DMS153 treated with DMSO at 0.1 percent for 48 hours (cell line): ENCODE measurements around the gene ENG.
"Not testable (repeated sequence)": the region's sequence is repeated elsewhere in the genome, so short reads cannot be mapped to it uniquely, and the experiment has no call there.

ENCODE experiments used
- DNase-seq: peaks from one replicate; lab custom pipeline; 2025; ENCODE audit not compliant: unreplicated experiment; lab: John Stamatoyannopoulos, UW

ENG gene

GRCh38 chr9:127796225-127796813 is 58.1 kb downstream of the ENG start:
- no peak for DNase-seq

- no peak for DNase-seq
Measured at GRCh38 chr9:127794001-127794791, 60.3 kb downstream of the ENG start.

GRCh38 chr9:127793093-127793708 is 61.3 kb downstream of the ENG start:
- DNase-seq: no peak

DNA sequence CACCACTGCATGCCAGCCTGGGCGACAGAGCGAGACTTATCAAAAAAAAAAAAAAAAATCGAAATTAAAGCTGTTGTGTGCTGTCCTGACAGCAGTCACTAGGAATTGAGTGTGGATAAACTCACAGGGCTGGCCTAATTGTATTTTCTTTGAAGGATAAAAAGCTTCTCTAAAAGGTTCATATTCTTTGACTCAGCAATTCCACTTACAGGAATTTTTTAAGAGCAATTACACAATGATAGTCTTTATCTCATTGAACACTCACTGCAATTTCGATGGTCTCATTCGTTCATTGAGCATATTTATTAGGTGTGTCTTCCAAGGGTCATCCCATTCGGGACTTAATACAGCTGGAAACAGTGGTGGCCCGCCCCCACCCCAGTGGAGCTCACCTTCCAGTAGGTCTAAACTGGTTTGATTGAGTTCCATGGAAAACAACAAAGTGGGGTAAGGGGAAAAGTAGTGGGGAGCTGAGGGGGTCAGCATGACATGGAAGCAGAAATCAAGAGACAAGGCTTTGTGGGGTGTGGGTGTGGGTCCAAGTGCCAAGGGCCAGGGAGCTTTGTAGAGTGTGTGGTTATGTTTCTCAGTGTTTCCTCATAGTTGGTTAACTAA is 61.9 kb downstream of the ENG start:
- no peak for DNase-seq

DNA sequence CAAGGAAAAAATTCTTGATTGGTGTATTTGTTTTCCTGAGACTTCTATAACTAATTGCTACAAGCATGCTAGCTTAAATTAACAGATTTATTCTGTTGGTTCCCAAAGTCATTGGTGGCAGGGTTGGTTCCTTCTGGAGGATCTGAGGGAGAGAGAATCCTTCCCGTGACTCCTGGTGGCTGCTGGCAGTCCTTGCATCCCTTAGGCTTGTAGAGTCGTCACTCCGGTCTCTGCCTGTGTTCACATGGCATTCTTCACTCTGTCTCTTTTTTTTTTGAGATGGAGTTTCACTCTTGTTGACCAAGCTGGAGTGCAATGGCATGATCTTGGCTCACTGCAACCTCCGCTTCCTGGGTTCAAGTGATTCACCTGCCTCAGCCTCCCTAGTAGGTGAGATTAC is 63.4 kb downstream of the ENG start:
- no peak for DNase-seq

DNA sequence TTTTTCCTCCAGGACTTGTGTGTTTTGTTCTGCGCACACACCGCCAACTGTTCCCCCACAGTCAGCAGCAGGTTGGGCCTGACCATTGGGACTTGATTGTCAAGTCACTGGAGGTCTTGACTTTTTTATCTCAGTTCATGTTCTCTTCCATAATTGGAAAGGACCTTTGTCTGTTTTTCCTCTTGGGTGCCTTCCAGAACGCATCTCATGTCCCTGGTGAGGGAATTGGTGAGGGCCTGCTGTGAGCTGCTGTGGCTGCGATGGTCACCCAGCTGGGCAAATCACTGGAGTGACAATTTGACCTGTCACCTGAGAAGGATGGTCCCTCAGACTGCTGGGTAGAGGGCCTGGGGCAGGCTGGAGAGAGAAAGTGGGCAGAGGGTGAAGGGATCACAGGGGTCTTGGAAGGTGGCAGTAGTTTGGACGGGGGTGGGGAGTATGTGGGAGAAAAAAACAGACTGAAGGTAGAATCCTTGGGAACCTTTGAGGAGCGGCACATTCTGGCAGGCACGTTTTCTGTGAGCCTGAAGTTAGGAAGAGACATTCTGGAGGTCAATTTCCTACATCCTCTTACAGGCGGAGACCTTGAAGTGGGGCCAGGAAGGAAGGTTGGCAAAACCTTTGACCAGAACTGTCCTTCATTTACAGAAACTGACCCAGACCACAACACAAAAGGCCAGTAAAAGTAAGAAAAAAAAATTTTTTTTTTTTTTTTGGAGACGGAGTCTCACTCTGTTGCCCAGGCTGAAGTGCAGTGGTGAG is 64.2 kb downstream of the ENG start:
- no peak for DNase-seq

DNA sequence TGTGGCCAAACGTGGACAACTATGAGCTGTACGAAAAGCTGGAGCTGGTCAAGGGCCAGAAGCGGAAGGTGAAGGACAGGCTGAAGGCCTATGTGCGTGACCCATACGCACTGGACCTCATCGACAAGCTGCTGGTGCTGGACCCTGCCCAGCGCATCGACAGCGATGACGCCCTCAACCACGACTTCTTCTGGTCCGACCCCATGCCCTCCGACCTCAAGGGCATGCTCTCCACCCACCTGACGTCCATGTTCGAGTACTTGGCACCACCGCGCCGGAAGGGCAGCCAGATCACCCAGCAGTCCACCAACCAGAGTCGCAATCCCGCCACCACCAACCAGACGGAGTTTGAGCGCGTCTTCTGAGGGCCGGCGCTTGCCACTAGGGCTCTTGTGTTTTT is 65.3 kb downstream of the ENG start:
- DNase-seq: no peak

GRCh38 chr9:127788337-127789011 is 66.0 kb downstream of the ENG start:
- DNase-seq: no peak

- no peak for DNase-seq
Measured at GRCh38 chr9:127786773-127787104, 67.7 kb downstream of the ENG start.

GRCh38 chr9:127785933-127786772 is 68.3 kb downstream of the ENG start, which contains the start of gene CDK9:
TSS of gene CDK9 (plus strand) at chr9:127786034. CDS start at chr9:127786149, 115 bp downstream.
- peak; percentile 43 for DNase-seq

DNA sequence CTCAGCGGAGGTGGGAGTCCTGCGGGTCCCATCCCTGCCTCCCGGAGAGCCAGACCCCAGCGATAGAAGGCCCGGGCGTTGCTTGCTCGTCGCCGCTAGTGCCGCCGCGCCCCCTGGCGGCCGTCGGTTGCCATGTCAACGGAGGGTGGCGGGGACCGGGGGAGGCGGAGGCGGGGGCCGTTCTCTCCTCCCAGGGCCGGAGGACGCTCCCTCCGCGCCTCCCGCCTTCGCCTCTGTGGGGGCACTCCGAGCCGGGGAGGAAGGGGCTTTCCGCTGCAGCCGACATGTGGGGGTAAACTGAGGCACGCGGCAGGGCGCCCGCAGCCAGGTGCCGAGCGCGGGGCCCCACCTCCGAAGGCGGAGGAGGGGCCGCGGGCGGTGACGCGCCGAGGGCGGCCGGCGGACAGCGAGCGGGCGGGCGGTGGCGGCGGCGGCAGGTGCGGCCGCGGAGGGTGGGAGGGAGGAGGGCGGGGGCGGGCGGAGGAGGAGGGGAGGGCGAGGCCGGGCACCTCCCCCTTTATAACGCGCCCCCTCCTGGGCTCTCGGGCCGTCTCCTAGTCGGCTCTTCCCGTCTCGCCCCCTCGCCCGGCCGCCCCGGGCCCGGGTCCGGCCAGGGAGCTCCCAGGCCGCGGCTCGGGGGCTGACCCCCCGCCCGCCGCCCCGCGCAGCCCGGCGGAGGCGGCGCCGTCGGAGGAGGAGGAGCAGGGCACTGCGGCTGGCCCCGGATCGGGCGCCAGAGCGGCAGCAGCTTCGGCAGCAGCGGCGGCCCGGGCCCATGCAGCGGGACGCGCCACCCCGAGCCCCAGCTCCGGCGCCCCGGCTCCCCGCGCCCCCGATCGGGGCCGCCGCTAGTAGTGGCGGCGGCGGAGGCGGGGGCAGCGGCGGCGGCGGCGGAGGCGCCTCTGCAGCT is 69.2 kb downstream of the ENG start:
- peak; percentile 66 for DNase-seq

GRCh38 chr9:127783111-127784008 is 71.1 kb downstream of the ENG start:
- DNase-seq: no peak

- no peak for DNase-seq
Measured at GRCh38 chr9:127781806-127782205, 72.7 kb downstream of the ENG start.

GRCh38 chr9:127780909-127781308 is 73.5 kb downstream of the ENG start:
- DNase-seq: not testable (repeated sequence)

DNA sequence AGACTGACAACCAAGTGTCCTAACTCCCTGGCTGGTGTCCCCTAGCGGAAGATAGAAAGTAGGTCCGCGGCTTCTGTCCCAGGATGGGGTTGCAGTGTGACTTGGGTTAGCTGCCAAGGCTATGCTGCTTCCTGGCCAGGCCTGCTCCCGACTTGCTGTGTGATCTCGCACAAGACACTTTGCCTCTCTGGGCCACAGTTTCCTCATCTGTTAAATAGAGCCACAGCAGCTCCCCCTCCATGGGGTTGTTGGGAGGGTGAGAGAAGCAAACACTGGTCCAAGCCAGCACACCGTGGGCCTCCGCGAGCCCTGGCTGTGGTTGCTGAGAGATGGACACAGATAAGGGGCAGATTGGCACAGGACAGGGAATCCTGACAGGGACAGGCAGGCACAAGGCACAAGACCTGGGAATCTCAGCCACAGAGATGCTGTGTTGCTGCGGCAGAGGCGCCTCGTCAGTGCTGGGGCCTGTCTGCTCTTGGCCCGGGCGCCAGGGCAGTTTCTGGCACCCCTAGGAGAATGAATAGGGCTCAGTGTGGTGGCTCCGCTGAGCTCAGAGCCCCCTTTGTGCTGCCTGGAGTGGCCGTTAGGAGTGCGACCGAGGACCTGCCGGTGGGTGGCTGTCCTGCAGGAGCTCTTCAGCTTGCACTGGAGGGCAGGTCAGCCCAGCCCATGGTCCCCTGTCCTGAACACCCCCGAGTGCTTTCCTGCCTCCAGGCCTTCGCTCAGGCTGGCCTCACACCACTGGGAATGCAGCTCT is 74.2 kb downstream of the ENG start:
- DNase-seq: no peak

- DNase-seq: no peak
Measured at GRCh38 chr9:127779136-127779981, 75.1 kb downstream of the ENG start.
